Heart left ventricle (tissue), 13 donors: ENCODE results near the gene ABCG5.

Source experiments
- POLR2A ChIP-seq, 2 donors: fragments of 450-650 bp; IDR thresholded peaks; one replicate each; pipeline ENCODE4 v1.6.1; 2017; ENCODE audit warnings: antibody characterized with exemption in 2 of 2, mild to moderate bottlenecking in 2 of 2, moderate library complexity in 2 of 2
- TF ChIP-seq, protein P1 (sequence below), 12 donors: fragments of 200-600 bp; sonication (generic) in 4 of 12; IDR thresholded peaks; one replicate each; pipeline versions ENCODE4 v1.5.0 to v1.8.0; 2018 to 2022; ENCODE audit warnings: antibody characterized with exemption in 12 of 12, mild to moderate bottlenecking in 5 of 12
- donor health status: ischemic (EF 13 %, LVEDD 7.1; RV severe dilation, severe dysfunction).
- donor health status: DM: no; HTN: yes; CAD: no.
- donor health status: DM: no; HTN: no; CAD: no.
- donor health status: ischemic (EF 25% LVEDD 6.9; RV normal size, moderate dysfunction).
- donor health status: ischemic (EF 25% LVEDD 5.7; RV mildly dilated, moderate dysfunction).
- donor health status: ischemic (EF 35%, LVEDD 5.7; RV mildly dilated, moderate dysfunction).
- donor health status: nonischemic (EF 11% LVEDD 7.7; RV severe dilation, severe dysfunction).
- donor health status: DM: yes; HTN: yes; CAD: no.
- donor health status: PGD.
- donor health status: ischemic (EF 29% LVEDD 5.4; RV normal size, mild dysfunction).
- donor health status: nonischemic (EF 23%, LVEDD 6.1; RV moderate dilation, normal function).

DNA sequence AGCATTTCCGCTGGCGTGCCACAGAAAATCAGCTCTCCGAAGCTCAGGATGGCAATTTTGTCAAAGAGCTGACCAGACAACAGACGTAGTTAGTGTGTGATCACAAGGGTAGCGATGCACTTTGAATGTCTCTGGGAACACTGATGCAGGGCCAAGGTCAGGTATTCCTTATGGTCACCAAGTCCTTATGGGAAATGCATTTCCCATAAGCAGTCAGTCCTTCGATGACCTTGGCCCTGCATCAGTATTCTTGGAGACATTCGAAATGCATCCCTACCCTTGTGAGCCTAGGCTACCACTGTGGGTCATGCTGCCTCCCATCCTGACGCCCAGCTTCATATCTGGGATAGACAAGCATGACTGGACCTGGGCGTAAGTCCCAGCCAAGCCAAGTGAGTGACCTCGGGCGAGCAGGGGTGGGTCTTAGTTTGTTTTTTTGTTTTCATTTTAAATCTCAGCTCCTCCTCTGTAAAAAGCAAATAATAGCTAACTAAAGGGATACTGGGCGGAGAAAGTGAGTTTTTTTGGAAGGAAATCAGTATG, 13.6 kb downstream of the ABCG5 start:
- TF ChIP-seq, protein P1, sequence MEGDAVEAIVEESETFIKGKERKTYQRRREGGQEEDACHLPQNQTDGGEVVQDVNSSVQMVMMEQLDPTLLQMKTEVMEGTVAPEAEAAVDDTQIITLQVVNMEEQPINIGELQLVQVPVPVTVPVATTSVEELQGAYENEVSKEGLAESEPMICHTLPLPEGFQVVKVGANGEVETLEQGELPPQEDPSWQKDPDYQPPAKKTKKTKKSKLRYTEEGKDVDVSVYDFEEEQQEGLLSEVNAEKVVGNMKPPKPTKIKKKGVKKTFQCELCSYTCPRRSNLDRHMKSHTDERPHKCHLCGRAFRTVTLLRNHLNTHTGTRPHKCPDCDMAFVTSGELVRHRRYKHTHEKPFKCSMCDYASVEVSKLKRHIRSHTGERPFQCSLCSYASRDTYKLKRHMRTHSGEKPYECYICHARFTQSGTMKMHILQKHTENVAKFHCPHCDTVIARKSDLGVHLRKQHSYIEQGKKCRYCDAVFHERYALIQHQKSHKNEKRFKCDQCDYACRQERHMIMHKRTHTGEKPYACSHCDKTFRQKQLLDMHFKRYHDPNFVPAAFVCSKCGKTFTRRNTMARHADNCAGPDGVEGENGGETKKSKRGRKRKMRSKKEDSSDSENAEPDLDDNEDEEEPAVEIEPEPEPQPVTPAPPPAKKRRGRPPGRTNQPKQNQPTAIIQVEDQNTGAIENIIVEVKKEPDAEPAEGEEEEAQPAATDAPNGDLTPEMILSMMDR (IDR thresholded peaks at IDR 0.05) = no peak
- no peak for TF ChIP-seq POLR2A (IDR thresholded peaks at IDR 0.05)
